CD4-positive, alpha-beta T cell treated with Interleukin-21 for 1 hour (primary cell): ENCODE measurements around the gene CNIH3.
"Not testable (repeated sequence)": the region's sequence is repeated elsewhere in the genome, so short reads cannot be mapped to it uniquely, and the experiment has no call there.

ENCODE experiments used
- DNase-seq: peaks from one replicate; pipeline ENCODE4 v3.0.0-alpha.2; 2020

Gene CNIH3

GRCh38 chr1:224615861-224616755 lies at the start of gene CNIH3:
CNIH3 (plus strand) TSS chr1:224616317; CDS start chr1:224617175, 858 bp downstream.
- DNase-seq: peak; percentile 29

- DNase-seq: not testable (repeated sequence)
These were observed 49.6 kb upstream of the CNIH3 start for GRCh38 chr1:224566492-224566891.

- DNase-seq: no peak
These were observed 46.8 kb upstream of the CNIH3 start for GRCh38 chr1:224569276-224569675.

- DNase-seq: not testable (repeated sequence)
These were observed 44.1 kb upstream of the CNIH3 start for GRCh38 chr1:224571975-224572374.

GRCh38 chr1:224579526-224579925 lies 36.6 kb upstream of the CNIH3 start:
- no peak for DNase-seq

GRCh38 chr1:224580006-224580405 lies 36.1 kb upstream of the CNIH3 start:
- no peak for DNase-seq

GRCh38 chr1:224582041-224582440 lies 34.1 kb upstream of the CNIH3 start:
- no peak for DNase-seq

GRCh38 chr1:224583774-224584173 lies 32.3 kb upstream of the CNIH3 start:
- DNase-seq: no peak

- no peak for DNase-seq
These were observed 31.1 kb upstream of the CNIH3 start for GRCh38 chr1:224585051-224585450.

GRCh38 chr1:224587051-224587450 lies 29.1 kb upstream of the CNIH3 start:
- DNase-seq: no peak

- no peak for DNase-seq
These were observed 27.6 kb upstream of the CNIH3 start for GRCh38 chr1:224588515-224588914.

- DNase-seq: no peak
These were observed 27.1 kb upstream of the CNIH3 start for GRCh38 chr1:224589006-224589405.

- DNase-seq: no peak
These were observed 24.8 kb upstream of the CNIH3 start for GRCh38 chr1:224591326-224591725.

- DNase-seq: no peak
These were observed 23.2 kb upstream of the CNIH3 start for GRCh38 chr1:224592636-224593582.

GRCh38 chr1:224594360-224594759 lies 21.8 kb upstream of the CNIH3 start:
- DNase-seq: no peak

GRCh38 chr1:224594851-224595250 lies 21.3 kb upstream of the CNIH3 start:
- no peak for DNase-seq

GRCh38 chr1:224605482-224606181 lies 10.5 kb upstream of the CNIH3 start:
- DNase-seq: no peak

- no peak for DNase-seq
These were observed 8.6 kb upstream of the CNIH3 start for GRCh38 chr1:224607188-224608148.

GRCh38 chr1:224609333-224609732 lies 6.8 kb upstream of the CNIH3 start:
- no peak for DNase-seq

- no peak for DNase-seq
These were observed 3.9 kb upstream of the CNIH3 start for GRCh38 chr1:224612246-224612645.

- no peak for DNase-seq
These were observed 2.6 kb upstream of the CNIH3 start for GRCh38 chr1:224613486-224613885.
